IPS-20b (cell line): ENCODE data around the gene NDUFA6.
"Not testable (repeated sequence)": the region's sequence is repeated elsewhere in the genome, so short reads cannot be mapped to it uniquely, and the experiment has no call there.

Experiments
- H3K27ac ChIP-seq: one replicate; pipeline ENCODE4 v1.5.1; 2013; ENCODE audit warnings: low read length
- H3K27me3 ChIP-seq: 2 replicates; pipeline ENCODE4 v1.6.1; 2013; ENCODE audit warnings: mild to moderate bottlenecking, low read length, inconsistent platforms; ENCODE audit not compliant: insufficient read depth
- H3K36me3 ChIP-seq: 2 replicates; pipeline ENCODE4 v1.6.1; 2013; ENCODE audit warnings: low read depth, mild to moderate bottlenecking, inconsistent platforms, low read length, moderate library complexity; ENCODE audit not compliant: insufficient read depth
- H3K4me1 ChIP-seq: 2 replicates; pipeline ENCODE4 v1.6.1; 2013; ENCODE audit warnings: mild to moderate bottlenecking, control low read depth, inconsistent platforms, low read length, moderate library complexity; ENCODE audit not compliant: insufficient read depth
- H3K4me3 ChIP-seq: 2 replicates; pipeline ENCODE4 v1.5.1; 2013; ENCODE audit warnings: mild to moderate bottlenecking, low read length, inconsistent platforms
- H3K9ac ChIP-seq: 2 replicates; pipeline ENCODE4 v1.6.1; 2013; ENCODE audit warnings: low read depth, mild to moderate bottlenecking, inconsistent platforms, low read length, moderate library complexity
- H3K9me3 ChIP-seq: 2 replicates; pipeline ENCODE4 v1.6.1; 2013; ENCODE audit warnings: mild to moderate bottlenecking, low read depth, low read length, inconsistent platforms; ENCODE audit not compliant: insufficient read depth

The NDUFA6 gene

DNA sequence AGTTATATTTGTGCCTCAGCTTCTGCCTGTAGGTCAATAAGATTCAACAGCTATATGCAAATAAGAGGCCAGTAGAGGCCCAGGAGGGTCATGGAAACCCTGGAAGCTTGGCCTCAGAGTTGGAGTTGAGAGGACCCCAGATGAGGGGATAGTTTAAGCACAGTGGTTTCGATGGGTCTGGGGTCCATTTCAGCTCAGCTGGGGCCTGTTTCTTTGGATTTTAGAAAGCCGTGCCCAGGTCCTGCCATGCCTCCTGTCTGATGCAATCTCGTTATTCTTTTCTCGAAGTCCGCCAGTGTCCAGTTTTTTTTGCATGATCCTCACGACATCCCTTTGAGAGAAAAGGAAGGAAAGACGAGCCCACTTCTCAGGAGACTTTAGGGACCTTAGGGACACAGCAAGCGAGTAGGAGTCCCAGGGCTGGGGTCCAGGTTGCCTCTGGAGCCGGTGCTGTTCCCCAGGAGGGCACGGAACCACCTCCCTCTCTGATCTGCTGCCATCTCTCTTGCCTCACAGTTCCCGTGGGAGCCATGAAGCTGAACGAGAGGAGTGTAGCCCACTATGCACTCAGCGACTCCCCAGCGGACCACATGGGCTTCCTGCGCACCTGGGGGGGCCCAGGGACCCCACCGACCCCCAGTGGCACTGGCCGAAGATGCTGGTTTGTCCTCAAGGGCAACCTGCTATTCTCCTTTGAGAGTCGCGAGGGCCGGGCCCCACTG lies 13.6 kb downstream of the NDUFA6 start:
- Histone ChIP-seq H3K9me3 (no peaks in the 10 kb centered on the region), H3K27ac (no peak overlapping the region), H3K27me3 (peaks cover 11% of the 10 kb centered on the region), H3K4me3 (no peak overlapping the region), H3K9ac (no peak overlapping the region), H3K36me3 (no peaks in the 10 kb centered on the region), H3K4me1 (peaks cover 8% of the 10 kb centered on the region; the same call in 1 of the 2 replicates)

- Histone ChIP-seq H3K4me3 (peak overlapping the region; percentile 61; the same call in 1 of the 2 replicates), H3K27me3 (peaks cover 11% of the 10 kb centered on the region), H3K9me3 (no peaks in the 10 kb centered on the region), H3K9ac (no peak overlapping the region), H3K4me1 (peaks cover 13% of the 10 kb centered on the region; the same call in 1 of the 2 replicates), H3K27ac (no peak overlapping the region), H3K36me3 (no peaks in the 10 kb centered on the region)
Observed at GRCh38 chr22:42074846-42075676, 15.5 kb downstream of the NDUFA6 start.

DNA sequence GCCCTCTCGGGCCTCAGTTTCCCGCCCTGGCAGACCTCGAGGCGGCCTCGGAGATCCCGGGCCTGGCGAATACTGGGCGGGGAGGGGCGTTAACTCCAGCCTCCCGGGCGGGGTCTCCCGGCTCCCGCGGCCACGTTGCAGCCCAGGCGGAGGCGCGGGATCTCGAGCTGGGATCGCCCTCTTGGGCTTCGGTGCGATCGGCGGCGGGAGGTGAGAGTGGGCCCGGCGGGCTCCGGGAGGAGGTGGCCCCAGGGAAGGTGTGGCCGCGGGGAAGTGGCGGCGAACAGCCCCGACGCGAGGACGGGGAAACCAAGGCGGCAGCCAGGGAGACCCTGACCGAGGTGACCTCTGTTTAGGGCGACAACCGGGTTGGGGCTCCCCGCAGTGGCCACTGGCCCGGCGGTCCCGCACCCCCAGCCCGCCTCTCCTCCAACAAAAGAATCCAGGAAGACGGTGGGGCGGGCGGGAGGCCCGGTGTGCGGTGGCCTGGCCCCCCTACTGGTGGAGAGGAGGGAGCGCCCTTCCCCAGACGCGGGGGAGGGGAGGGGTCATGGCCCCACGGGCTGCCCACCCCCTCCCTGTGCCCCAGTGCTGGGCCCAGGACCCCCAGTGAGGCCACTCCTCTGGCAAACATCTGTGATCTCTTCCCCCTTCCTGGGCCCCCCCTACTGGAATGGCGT lies 16.3 kb downstream of the NDUFA6 start, which contains the start of gene PHETA2:
TSS of gene PHETA2 (plus strand) at position 117 of the 680 bp plus-strand sequence. CDS start 3,046 bp downstream, outside the sequence.
- Histone ChIP-seq H3K4me3 (peak within 1 kb of the TSS; percentile 61; the same call in 1 of the 2 replicates), H3K36me3 (no peaks in the 10 kb centered on the region), H3K27me3 (peaks cover 17% of the 10 kb centered on the region), H3K27ac (no peak within 1 kb of the TSS), H3K4me1 (peaks cover 18% of the 10 kb centered on the region; the same call in 1 of the 2 replicates), H3K9ac (peak within 1 kb of the TSS; percentile 41; the same call in 1 of the 2 replicates), H3K9me3 (no peaks in the 10 kb centered on the region)

GRCh38 chr22:42073621-42074041 lies 16.9 kb downstream of the NDUFA6 start:
- H3K9ac ChIP-seq = no peak overlapping the region
- H3K36me3 ChIP-seq = no peaks in the 10 kb centered on the region
- H3K9me3 ChIP-seq = no peaks in the 10 kb centered on the region
- peak overlapping the region; percentile 61; the same call in 1 of the 2 replicates for H3K4me3 ChIP-seq
- no peak overlapping the region for H3K27ac ChIP-seq
- H3K4me1 ChIP-seq = peaks cover 13% of the 10 kb centered on the region; the same call in 1 of the 2 replicates
- H3K27me3 ChIP-seq = peaks cover 17% of the 10 kb centered on the region

DNA sequence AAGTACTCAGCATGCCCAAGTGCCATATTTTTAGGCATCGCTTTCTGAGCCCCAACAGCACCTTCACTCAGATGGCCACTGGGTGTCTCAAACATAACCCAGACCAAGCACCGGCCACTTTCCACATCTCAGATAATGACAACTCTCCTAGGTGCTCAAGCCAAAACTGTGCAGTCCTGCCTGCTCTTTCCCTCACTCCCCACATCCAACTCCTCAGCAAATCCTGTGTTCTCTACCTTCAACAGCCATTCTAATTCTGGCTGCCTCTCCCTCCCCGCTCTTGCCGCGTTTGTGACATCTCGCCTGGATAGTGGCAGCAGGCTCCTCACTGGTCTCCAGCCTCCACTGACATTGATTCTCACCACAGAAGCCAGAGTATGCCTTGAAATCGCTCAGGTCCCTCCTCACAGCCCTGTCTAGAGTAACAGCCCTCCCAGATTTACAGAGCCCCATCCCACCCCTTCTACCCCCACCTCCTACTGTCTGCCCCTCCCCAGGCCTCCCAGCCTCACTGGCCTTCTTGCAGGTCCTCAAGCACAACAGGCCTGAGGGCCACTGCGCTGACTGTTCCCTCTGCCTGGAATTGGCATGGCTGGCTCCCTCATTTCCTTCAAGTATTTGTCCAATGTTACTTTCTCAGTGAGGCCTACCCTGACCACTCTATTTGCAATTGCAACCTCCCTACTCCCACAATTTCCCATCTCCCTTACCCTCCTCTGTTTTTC lies 17.8 kb downstream of the NDUFA6 start:
- no peak overlapping the region for H3K27ac ChIP-seq
- peaks cover 5% of the 10 kb centered on the region; the same call in 1 of the 2 replicates for H3K36me3 ChIP-seq
- H3K27me3 ChIP-seq = peaks cover 17% of the 10 kb centered on the region
- peaks cover 11% of the 10 kb centered on the region; the same call in 1 of the 2 replicates for H3K4me1 ChIP-seq
- H3K9ac ChIP-seq = no peak overlapping the region
- no peak overlapping the region for H3K4me3 ChIP-seq
- no peaks in the 10 kb centered on the region for H3K9me3 ChIP-seq

DNA sequence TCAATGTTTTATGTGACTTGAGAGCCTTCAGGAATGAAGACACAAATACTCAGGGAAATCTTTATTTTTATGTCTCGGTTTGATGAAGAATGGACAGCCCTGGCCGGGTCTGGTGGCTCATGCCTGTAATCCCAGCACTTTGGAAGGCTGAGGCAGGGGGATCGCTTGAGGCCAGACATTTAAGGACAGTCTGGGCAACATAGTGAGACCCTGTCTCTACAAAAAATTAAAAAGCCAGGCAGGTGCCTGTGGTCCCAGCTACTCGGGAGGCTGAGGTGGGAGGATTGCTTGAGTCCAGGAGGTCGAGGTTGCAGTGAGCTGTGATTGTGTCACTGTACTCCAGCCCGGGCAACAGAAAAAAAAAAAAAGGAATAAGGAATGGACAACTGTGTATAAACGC lies 19.1 kb downstream of the NDUFA6 start:
- H3K27me3 ChIP-seq = peaks cover 17% of the 10 kb centered on the region
- H3K27ac ChIP-seq, H3K9ac ChIP-seq, H3K9me3 ChIP-seq: not testable (repeated sequence)
- H3K4me1 ChIP-seq = peaks cover 11% of the 10 kb centered on the region; the same call in 1 of the 2 replicates
- peak overlapping the region; percentile 83 for H3K4me3 ChIP-seq
- H3K36me3 ChIP-seq = peaks cover 11% of the 10 kb centered on the region

DNA sequence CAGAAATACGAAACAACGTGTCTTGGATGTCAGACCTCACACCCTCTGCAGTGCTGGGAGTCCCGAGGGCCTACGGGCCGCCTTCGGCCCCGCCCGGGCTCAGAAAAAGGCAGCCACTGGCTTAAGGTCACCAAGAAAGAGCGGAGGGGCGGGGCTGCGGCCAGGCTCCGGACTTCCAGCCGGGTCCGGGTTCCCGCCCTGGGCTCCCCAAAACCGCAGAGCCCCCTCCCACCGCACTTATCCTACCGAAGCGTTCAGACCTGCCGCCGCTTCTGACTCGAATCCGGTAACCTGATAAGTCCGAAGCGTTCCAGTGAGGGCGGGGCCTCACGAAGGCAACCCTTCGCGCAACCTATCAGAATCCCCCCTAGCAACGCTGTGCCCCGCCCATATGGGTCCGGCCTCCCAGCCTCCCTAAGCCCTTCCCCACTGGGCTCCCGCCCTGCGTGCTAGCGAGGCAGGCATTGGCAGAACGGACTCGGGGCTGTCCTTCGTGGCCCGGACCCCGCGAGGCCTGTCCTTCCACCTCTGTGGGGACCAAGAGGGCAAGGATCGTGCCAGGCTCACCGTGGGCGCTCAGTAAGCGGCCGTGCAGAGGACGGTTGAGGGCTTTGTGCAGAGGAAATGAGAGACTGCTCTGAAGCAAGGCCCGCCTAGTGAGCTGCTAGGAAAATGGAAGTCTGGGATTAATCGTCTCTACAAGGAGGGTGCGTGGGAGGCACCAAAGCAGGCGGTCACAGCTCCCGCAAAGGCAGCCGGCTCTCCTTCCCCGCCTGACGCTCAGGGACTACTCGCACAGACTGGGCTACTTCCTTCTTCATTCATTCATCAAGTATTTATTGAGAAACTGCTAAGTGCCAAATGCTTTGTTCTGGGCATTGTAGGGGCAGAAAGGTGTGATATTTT lies 19.8 kb downstream of the NDUFA6 start, which contains the start of gene NAGA:
TSS of gene NAGA (minus strand) at position 296 of the 906 bp plus-strand sequence. CDS start 515 bp downstream, outside the sequence.
- Histone ChIP-seq H3K9me3 (no peaks in the 10 kb centered on the region), H3K4me3 (peak within 1 kb of the TSS; percentile 83), H3K27me3 (peaks cover 17% of the 10 kb centered on the region), H3K4me1 (peaks cover 11% of the 10 kb centered on the region; the same call in 1 of the 2 replicates), H3K9ac (peak within 1 kb of the TSS; percentile 73; the same call in 1 of the 2 replicates), H3K27ac (no peak within 1 kb of the TSS), H3K36me3 (peaks cover 15% of the 10 kb centered on the region)

GRCh38 chr22:42069801-42070516 lies 20.6 kb downstream of the NDUFA6 start:
- H3K4me3 ChIP-seq = peak overlapping the region; percentile 83
- H3K4me1 ChIP-seq = peaks cover 19% of the 10 kb centered on the region; the same call in 1 of the 2 replicates
- no peak overlapping the region for H3K27ac ChIP-seq
- no peaks in the 10 kb centered on the region for H3K9me3 ChIP-seq
- H3K27me3 ChIP-seq = peaks cover 17% of the 10 kb centered on the region
- H3K9ac ChIP-seq = peak overlapping the region; percentile 73; the same call in 1 of the 2 replicates
- H3K36me3 ChIP-seq = peaks cover 19% of the 10 kb centered on the region

DNA sequence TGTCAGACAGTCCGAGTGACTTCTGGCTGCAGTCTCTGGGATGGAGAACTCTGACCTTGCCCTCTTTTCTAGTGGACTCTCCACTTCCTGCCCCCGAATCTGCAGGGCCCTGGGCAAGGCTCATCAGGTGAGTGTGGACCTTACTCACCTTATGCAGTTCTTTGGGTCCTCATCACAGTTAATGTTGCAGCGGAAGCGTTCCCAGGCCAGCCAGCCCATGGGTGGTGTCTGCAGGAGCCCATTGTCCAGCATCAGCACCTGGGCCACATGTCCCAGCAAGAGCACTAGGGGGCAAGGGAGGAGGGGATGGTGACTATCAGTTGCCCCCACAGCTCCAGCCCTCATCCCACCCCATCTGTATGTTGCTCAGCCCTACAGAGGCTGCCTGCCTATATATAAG lies 22.3 kb downstream of the NDUFA6 start:
- Histone ChIP-seq H3K9ac (no peak overlapping the region), H3K4me3 (no peak overlapping the region), H3K4me1 (peaks cover 20% of the 10 kb centered on the region; the same call in 1 of the 2 replicates), H3K36me3 (peaks cover 23% of the 10 kb centered on the region), H3K9me3 (no peaks in the 10 kb centered on the region), H3K27me3 (peaks cover 9% of the 10 kb centered on the region), H3K27ac (no peak overlapping the region)
